Activated T-cell treated with anti-CD3 and anti-CD28 coated beads, Interleukin-2, amount 50 U/mL, for 24 hours (primary cell): ENCODE measurements around the gene TBC1D8.
A peak's percentile ranks its signal among the peaks of the same experiment; 100 is the strongest.

Experiments used
- DNase-seq: peaks from one replicate; pipeline ENCODE4 v3.0.0-alpha.2; 2020
- H3K27ac Mint-ChIP-seq: 2 replicates; pipeline ENCODE4 v1.8.0; 2020; ENCODE audit warnings: mild to moderate bottlenecking, mixed read lengths
- H3K27me3 Mint-ChIP-seq: 2 replicates; pipeline ENCODE4 v1.8.0; 2020; ENCODE audit warnings: mixed read lengths
- H3K36me3 Mint-ChIP-seq: 2 replicates; pipeline ENCODE4 v1.8.0; 2020; ENCODE audit warnings: low read depth, mixed read lengths
- H3K4me1 Mint-ChIP-seq: 2 replicates; pipeline ENCODE4 v1.8.0; 2020; ENCODE audit warnings: low read depth, mixed read lengths
- H3K4me3 Mint-ChIP-seq: 2 replicates; pipeline ENCODE4 v1.8.0; 2020; ENCODE audit warnings: mild to moderate bottlenecking, moderate library complexity, mixed read lengths
- H3K9me3 Mint-ChIP-seq: 2 replicates; pipeline ENCODE4 v1.8.0; 2020; ENCODE audit warnings: mixed read lengths

The TBC1D8 gene

GRCh38 chr2:101151859-101152271 is 683 bp upstream of the TBC1D8 start:
- H3K9me3 Mint-ChIP-seq = no peaks in the 10 kb centered on the region
- DNase-seq = no peak
- H3K36me3 Mint-ChIP-seq = no peaks in the 10 kb centered on the region
- H3K27ac Mint-ChIP-seq = no peak overlapping the region
- H3K27me3 Mint-ChIP-seq = peaks cover 30% of the 10 kb centered on the region
- H3K4me3 Mint-ChIP-seq = peak overlapping the region; percentile 74
- peaks cover 21% of the 10 kb centered on the region for H3K4me1 Mint-ChIP-seq

GRCh38 chr2:101150306-101151145 is 656 bp downstream of the TBC1D8 start:
- Mint-ChIP-seq H3K9me3 (no peaks in the 10 kb centered on the region), H3K27me3 (peaks cover 33% of the 10 kb centered on the region), H3K4me1 (peaks cover 21% of the 10 kb centered on the region), H3K36me3 (no peaks in the 10 kb centered on the region), H3K27ac (no peak overlapping the region), H3K4me3 (peak overlapping the region; percentile 69)
- DNase-seq = peak; percentile 56

- DNase-seq = peak; percentile 35
- H3K9me3 Mint-ChIP-seq = no peaks in the 10 kb centered on the region
- peaks cover 21% of the 10 kb centered on the region for H3K4me1 Mint-ChIP-seq
- H3K27me3 Mint-ChIP-seq = peaks cover 33% of the 10 kb centered on the region
- H3K27ac Mint-ChIP-seq = no peak overlapping the region
- peak overlapping the region; percentile 69 for H3K4me3 Mint-ChIP-seq
- no peaks in the 10 kb centered on the region for H3K36me3 Mint-ChIP-seq
Observed at GRCh38 chr2:101149241-101150192, 1.7 kb downstream of the TBC1D8 start.

GRCh38 chr2:101148777-101149176 is 2.4 kb downstream of the TBC1D8 start:
- Mint-ChIP-seq H3K36me3 (no peaks in the 10 kb centered on the region), H3K27me3 (peaks cover 39% of the 10 kb centered on the region), H3K4me1 (peaks cover 21% of the 10 kb centered on the region), H3K9me3 (no peaks in the 10 kb centered on the region), H3K27ac (no peak overlapping the region), H3K4me3 (no peak overlapping the region)
- DNase-seq = no peak

- Mint-ChIP-seq H3K4me1 (peaks cover 21% of the 10 kb centered on the region), H3K27ac (no peak overlapping the region), H3K27me3 (peaks cover 47% of the 10 kb centered on the region), H3K4me3 (no peak overlapping the region), H3K36me3 (no peaks in the 10 kb centered on the region), H3K9me3 (no peaks in the 10 kb centered on the region)
- DNase-seq = no peak
Observed at GRCh38 chr2:101147971-101148370, 3.2 kb downstream of the TBC1D8 start.

GRCh38 chr2:101147062-101147461 is 4.1 kb downstream of the TBC1D8 start:
- no peaks in the 10 kb centered on the region for H3K9me3 Mint-ChIP-seq
- no peak for DNase-seq
- H3K27ac Mint-ChIP-seq = no peak overlapping the region
- no peak overlapping the region for H3K4me3 Mint-ChIP-seq
- H3K27me3 Mint-ChIP-seq = peaks cover 41% of the 10 kb centered on the region
- H3K36me3 Mint-ChIP-seq = no peaks in the 10 kb centered on the region
- peaks cover 14% of the 10 kb centered on the region for H3K4me1 Mint-ChIP-seq

GRCh38 chr2:101146535-101146934 is 4.6 kb downstream of the TBC1D8 start:
- Mint-ChIP-seq H3K36me3 (no peaks in the 10 kb centered on the region), H3K4me1 (peaks cover 9% of the 10 kb centered on the region), H3K4me3 (no peak overlapping the region), H3K9me3 (no peaks in the 10 kb centered on the region), H3K27ac (no peak overlapping the region), H3K27me3 (peaks cover 39% of the 10 kb centered on the region)
- no peak for DNase-seq

GRCh38 chr2:101145406-101145805 is 5.8 kb downstream of the TBC1D8 start:
- no peak for DNase-seq
- no peaks in the 10 kb centered on the region for H3K9me3 Mint-ChIP-seq
- peaks cover 9% of the 10 kb centered on the region for H3K4me1 Mint-ChIP-seq
- peaks cover 47% of the 10 kb centered on the region for H3K27me3 Mint-ChIP-seq
- H3K27ac Mint-ChIP-seq = no peak overlapping the region
- H3K4me3 Mint-ChIP-seq = no peak overlapping the region
- H3K36me3 Mint-ChIP-seq = no peaks in the 10 kb centered on the region

- Mint-ChIP-seq H3K27ac (no peak overlapping the region), H3K4me3 (no peak overlapping the region), H3K4me1 (no peaks in the 10 kb centered on the region), H3K9me3 (no peaks in the 10 kb centered on the region), H3K36me3 (no peaks in the 10 kb centered on the region), H3K27me3 (peaks cover 43% of the 10 kb centered on the region)
- DNase-seq = no peak
Observed at GRCh38 chr2:101142163-101142562, 9.0 kb downstream of the TBC1D8 start.

GRCh38 chr2:101140978-101141655 is 10.1 kb downstream of the TBC1D8 start:
- peaks cover 41% of the 10 kb centered on the region for H3K27me3 Mint-ChIP-seq
- no peak for DNase-seq
- H3K4me1 Mint-ChIP-seq = no peaks in the 10 kb centered on the region
- H3K4me3 Mint-ChIP-seq = no peak overlapping the region
- no peak overlapping the region for H3K27ac Mint-ChIP-seq
- H3K36me3 Mint-ChIP-seq = no peaks in the 10 kb centered on the region
- H3K9me3 Mint-ChIP-seq = no peaks in the 10 kb centered on the region

- no peak for DNase-seq
- Mint-ChIP-seq H3K27ac (no peak overlapping the region), H3K27me3 (peaks cover 40% of the 10 kb centered on the region), H3K4me1 (no peaks in the 10 kb centered on the region), H3K9me3 (no peaks in the 10 kb centered on the region), H3K36me3 (no peaks in the 10 kb centered on the region), H3K4me3 (no peak overlapping the region)
Observed at GRCh38 chr2:101140237-101140636, 10.9 kb downstream of the TBC1D8 start.

GRCh38 chr2:101139495-101139894 is 11.7 kb downstream of the TBC1D8 start:
- no peaks in the 10 kb centered on the region for H3K4me1 Mint-ChIP-seq
- no peaks in the 10 kb centered on the region for H3K36me3 Mint-ChIP-seq
- no peak overlapping the region for H3K27ac Mint-ChIP-seq
- peaks cover 40% of the 10 kb centered on the region for H3K27me3 Mint-ChIP-seq
- no peak for DNase-seq
- no peaks in the 10 kb centered on the region for H3K9me3 Mint-ChIP-seq
- no peak overlapping the region for H3K4me3 Mint-ChIP-seq

- no peak overlapping the region for H3K4me3 Mint-ChIP-seq
- H3K27ac Mint-ChIP-seq = no peak overlapping the region
- no peaks in the 10 kb centered on the region for H3K4me1 Mint-ChIP-seq
- no peaks in the 10 kb centered on the region for H3K36me3 Mint-ChIP-seq
- DNase-seq = no peak
- peaks cover 14% of the 10 kb centered on the region for H3K27me3 Mint-ChIP-seq
- H3K9me3 Mint-ChIP-seq = no peaks in the 10 kb centered on the region
Observed at GRCh38 chr2:101135412-101136296, 15.5 kb downstream of the TBC1D8 start.
